Measurements from ENCODE around the gene PTGIS.
A peak's percentile ranks its signal among the peaks of the same experiment; 100 is the strongest.

PTGIS gene

DNA sequence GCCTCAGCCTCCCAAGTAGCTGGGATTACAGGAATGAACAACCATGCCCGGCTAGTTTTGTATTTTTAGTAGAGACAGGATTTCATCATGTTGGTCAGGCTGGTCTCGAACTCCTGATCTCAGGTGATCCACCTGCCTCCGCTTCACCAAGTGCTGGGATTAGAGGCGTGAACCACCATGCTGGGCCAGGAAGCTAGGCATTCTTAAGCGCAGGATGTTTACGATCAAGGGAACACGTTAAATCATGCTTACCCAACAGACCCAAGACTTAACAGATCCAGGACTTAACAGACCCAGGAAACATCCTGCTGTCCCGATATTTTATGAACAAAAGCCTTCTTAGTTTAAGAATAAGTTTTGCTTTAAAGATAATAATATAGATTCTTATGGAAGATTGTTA is 9.1 kb downstream of the PTGIS start:
- DNase-seq: no peak

DNA sequence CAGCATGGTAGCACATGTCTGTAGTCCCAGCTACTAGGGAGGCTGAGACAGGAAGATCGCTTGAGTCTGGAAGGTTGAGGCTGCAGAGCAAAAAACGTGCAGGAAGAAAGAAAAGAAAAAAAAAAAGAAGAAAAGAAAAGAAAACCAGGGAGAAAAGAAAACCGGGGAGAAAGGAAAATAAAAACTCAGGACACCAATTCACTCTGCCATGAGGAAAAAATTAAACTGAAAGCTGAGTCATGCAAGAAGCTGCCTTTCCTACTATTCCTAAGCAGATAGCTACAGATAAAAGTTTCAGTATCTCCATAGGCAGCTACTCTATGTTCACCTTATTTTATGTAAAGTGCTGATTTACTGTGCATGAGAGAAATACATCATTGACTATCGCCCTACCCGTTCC is 10.5 kb downstream of the PTGIS start:
- no peak for DNase-seq

DNA sequence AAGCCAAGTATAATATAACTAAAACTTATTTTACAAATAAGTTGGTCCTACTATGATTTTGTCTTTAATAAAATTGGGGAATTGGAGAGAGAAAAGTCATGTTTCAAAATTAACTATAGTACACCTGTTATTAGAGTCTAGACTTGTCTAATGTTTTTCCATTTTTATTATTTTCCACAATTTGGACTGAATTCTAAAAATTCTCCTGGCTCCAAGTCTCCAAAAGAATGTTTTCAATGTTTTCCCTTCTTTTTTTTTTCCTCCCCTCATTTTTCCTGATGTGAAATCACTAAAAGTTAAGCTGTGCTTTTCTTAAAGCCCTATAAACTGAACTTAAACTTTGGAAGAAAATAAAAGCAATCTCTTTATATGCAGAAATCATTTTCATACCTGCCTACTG is 11.3 kb downstream of the PTGIS start:
- no peak for DNase-seq

DNA sequence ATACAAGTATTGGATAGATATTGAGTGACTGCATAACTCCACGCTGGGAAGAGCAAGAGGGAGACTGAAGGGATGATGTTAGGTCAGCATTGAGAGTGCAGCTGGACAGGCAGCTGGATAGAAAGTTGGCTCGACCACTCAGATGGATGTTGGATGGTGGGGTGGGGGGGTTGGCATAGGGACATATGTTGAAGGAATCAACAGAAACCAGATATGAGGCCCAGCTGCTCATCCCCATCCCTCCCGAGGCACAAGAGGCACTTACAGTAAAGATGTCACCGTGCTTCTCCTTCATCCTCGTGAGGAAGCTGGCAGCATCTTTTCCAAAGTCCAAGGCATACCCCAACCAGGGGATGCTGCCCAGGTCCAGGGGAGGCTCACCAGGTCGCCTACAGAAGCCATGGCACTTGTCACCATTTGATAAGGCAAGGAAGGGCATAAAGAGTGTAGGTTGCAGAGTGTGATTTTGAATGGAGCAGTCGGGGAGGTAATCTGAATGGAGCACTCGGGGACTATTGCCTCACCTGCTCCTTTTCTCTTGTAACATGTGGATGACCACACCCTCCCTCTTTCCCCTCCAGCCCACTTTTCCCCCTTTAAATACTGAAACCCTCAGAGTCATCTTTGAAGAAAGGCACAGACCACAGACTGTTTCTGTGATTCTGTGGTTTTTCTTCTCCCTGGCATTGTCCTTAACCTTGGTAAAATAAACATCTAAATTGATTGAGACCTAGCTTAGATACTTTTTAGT is 18.0 kb downstream of the PTGIS start:
- no peak for DNase-seq

DNA sequence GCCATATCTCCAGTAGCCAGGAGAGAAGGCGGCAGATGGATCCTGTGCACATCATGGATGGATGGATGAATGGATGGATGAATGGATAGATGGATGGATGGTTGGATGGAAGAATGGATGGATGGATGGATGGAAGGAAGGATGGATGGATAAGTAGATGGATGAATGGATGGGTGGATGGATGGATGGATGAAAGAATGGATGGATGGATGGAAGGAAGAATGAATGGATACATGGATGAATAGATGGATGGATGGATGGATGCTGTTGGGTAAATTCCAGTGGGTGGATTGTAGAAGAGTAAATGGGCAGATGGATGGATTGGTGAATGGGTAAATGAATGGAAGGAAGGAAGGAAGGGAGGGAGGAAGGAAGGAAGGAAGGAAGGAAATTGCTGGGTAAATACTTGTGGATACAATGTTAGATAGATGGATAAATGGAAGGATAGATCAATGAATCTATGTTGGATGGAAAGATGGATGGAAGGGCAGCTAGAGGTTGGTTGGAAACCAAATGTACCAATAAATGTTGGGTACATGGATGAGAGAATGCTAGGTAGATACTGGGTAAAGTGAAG is 19.5 kb downstream of the PTGIS start:
- no peak for DNase-seq

DNA sequence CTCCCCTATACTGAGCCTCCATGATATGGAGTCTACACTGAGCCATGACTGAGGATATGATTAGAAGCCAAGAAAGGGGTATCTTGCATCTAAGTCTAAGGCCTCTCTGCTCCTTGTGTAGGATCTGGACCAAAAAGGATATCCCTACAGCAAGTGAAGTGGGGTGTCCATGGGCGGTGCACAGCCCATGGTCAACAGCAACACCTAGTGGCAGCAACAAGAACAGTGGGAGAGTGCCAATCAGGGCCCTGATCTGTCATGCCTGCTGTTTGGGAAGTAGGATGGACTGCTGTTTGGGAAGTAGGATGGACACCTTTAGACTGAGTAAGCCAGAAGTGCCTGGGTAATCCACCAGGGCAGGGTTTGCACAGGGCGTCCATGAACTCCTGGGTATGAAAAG is 22.4 kb downstream of the PTGIS start:
- DNase-seq: peak; percentile 11

DNA sequence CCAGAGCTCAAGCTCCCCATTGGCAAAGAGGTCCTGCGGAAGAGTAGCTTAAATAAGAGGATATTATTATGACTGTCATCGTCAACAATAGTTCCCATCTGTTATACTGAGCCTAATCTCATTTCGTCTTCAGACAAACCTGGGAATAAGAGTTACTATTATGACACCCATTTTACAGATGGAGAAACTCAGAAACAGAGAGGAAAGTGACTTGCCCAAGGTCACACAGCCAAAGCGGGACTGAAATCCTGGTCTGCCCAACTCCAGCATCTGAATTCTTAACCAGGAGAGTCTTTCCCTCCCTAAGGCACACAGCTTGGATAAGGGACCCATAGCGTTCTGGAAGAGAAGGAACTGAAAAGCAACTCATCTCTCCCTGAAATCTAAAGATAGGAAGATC is 23.4 kb downstream of the PTGIS start:
- DNase-seq: no peak

DNA sequence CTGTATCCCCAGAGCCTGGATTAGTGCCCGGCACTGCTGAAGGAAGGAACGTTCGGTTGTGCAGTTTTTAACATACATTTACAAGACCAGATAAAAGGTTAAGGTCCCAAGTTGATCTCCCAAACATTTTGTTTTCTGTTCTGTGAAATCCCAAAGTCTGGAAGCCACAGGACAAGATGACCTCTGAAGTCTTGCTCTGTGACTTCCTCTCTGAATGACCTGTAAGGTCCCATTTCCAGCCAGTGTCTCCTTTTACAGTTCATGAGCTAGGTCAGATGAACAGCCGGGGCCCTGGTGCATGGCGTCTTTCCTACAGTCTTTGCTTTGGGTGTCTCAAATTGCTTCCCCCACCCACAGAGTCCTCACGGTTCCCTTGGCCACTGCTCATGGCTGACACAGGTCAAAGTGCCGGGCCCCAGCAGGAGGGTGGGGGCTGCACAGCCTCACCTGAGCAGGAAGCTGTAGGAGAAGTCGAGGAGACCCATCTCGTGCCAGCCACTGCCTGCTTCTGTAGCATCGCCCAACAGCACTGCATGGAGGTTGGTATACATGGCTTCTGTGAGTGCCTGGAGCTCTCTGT is 24.0 kb downstream of the PTGIS start:
- DNase-seq: no peak

DNA sequence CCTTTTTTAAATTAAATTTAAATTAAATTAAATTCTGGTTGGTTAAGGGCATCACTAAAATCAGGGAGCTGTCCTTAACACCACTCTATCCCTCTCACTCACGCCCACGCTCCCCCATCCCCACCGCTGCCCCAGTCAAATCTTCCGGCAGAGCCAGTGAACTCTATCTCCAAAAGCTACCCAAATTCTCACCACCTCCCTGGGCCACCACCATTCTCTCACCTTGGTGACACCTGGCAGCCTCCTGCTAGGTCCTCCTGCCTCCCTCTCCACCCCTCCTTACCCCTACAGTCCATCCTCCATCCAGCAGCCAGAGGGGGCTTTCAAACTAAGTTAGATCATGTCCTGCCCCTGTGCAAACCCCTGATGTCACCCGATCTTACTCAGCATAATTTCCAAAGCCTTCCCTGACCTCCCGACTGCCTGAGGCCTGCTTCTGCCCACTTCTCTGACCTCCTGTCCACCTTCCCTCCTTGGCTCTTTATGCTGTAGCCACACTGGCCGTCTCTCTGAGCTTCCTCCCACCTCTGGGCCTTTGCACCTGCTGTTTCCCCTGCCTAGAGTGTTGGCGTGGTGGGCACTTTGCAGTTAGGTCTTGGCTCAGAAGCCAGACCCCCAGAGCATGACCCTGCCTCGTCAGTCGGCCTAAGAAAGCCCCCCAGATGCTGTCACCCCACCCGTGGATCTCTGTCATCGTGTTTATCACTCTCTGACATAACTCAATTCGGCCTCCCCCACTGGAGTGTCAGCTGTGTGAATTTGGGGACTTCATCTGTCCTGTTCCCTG is 24.7 kb downstream of the PTGIS start:
- DNase-seq: no peak

DNA sequence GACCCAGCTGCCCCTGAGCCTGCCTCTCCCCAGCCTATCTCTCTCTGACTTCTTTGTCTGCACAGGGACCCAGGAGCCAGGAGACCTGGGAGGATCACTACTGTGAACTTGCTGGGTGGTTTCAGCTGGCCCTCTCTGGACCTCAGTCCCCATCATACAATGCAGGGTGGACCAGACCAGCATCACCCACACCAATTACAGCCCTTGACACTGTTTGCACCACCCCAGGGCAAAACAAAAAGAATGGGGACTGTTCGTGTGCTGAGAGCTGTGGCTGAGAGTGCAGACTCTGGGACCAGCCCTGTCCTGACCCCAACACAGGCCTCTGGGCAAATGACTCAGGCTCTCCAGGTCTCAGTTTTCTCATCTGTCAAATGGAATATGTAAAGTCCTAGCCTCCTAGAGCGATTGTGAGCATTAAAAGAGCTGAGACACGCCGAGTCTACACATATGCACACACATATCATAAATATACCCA is 25.4 kb downstream of the PTGIS start:
- DNase-seq: no peak

DNA sequence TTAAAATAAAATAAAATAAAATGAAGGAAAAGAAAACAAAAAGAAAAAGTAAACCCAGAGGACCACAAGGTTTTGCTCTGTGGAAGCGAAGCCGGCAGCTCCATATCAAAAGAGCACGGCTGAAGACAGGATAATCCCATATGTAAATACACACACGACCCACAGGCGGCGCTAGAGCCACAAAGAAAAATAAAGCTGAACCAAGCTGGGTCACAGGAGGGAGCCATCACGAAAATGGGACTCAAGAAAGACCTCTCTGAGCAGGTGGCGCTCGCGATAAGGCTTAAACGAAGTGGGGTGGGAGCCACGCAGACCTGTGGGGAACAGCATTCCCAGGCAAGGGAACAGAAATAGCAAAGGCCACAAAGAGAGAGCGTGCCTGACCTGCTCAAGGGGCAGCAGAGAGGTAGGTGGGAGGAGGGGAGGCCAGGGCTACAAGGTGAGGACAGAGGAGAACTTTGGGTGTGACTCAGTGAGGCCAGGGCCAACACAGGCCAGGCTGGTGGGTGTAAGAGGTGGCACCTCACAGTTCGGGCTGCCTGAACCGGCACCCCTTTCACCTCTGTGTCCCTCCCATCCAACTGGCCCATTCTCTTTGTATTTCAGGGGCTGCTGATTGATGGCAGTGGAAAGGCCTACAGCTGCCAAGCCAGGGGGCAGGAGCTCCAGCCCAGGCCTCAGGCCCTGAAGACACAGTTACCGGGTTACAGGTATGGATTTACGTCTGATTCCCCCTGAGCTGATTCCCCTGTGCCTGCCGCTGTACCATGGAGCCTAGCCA is 26.0 kb downstream of the PTGIS start:
- peak; percentile 87 for DNase-seq

DNA sequence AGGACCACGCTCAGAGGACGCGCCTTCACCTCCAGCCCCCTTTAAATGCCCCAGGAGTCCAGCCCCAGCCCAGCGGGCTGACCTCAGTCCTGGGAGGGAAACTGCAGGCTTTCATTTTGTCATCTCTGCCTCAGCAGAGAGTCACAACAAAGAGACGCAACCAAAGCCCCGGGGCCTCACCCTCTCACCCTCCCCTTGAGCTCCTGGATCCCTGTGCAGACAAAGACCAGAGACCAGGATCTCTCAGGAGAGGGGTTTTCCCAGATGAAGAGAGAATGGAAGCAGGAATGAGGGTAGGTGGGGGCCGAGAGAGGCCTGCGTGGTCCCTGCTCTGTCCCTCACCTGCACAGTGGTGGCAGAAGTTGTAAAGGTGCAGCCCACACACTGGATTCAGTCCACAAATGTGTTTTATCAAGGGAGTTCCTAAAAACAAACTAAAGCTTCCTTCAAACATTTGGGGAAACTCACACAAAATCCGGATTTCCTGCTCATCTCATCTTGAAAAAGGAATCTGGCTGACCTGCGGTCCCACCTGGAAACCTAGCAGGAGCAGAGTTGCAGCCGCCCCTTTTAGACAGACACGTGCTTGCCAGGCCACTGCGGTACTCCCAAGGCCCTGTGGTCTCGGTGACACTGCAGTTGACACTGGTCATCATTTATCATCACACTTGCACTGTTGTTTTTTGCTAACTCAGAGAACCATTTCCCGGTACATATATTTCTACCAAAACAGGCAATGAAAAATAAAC is 27.1 kb downstream of the PTGIS start:
- no peak for DNase-seq

DNA sequence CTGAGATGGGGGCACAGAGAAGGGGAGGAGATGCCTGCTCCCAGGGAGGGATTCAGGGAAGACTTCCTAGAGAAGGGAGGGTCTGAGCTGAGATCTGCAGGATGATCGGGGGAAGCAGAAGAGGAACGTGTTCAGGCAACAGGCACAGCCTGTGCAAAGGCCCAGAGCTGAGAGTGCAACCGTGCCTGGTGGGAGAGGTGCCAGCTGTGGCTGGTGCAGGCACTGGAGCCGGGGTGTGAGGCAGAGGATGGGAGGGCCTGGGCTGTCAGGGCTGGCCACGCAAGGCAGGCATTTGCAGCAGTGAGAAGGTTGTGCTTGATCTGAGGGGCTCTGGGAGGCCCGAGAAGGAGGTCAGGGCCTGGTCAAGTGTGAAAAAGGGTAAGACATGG is 27.7 kb downstream of the PTGIS start:
- DNase-seq: no peak

DNA sequence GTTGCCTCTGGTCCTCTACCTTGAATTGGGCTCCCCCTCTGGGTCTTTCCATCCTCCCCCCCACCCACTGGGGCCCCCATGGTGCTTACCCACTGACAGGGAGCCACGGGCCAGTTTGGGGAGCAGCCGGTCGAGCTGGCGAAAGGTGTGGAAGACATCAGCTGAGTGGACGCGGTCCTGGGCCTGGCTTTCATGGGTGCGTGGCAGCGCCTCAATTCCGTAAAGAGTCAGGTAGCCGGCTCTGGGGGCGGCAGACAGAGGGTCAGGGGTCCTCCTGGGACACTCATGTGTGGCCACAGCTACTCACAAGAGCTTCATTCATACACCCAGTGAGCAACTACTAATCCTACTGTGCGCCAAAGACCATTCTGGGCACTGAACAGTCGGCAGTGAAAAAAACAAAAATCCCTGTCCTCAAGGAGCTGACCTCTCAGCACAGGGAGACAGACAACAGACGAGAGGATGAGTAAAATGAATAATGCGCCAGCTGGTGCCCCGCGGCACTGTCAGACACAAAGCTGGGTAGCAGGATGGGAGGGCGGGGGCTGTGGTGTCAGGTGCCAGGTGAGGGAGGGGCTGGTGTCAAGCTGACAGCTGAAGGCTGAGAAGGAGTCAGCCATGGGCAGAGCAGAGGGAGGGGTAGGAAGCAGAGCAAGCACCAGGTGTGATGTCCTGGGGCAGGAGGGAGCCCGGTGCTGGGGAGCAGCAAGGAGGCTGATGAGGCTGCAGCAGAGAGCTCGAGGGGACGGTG is 28.3 kb downstream of the PTGIS start:
- DNase-seq: no peak

DNA sequence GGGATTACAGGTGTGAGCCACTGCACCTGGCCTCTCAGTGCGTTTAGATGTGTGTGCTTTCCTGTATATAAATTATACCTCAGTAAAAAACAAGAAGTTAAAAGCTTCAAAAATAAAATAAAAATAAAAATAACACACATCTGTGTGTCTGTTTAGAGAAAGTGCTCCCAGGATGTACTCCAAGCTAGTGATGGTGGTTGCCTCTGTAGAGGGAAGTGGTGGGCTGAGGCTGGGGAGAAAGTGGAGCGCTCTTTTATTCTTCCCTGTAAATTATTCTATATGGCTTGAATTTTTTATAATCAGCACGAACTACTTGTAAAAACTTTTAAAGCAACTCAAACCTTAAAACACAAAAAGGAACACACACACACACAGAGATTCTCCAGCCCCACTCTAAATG is 29.0 kb downstream of the PTGIS start:
- no peak for DNase-seq

DNA sequence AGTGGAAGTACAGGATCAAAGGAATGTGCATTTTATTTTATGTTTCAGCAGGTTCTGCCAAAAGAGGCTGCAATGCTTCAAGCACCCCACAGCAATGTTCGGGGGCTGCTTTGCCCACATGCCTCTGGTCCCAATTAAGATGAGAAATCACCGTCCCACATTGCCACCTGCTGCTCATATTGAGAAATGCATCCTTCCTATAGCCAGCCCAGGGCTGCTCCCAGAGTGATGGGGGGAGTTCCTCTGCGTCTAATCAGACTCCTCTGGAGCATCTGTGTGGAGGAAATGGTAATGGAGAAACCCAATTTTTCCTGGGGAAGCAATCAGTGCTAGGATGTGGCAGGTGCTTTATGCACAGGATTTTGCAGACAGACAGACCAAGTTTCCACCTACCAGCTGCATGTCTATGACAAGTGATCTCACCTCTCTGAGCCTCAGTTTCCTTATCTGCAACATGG is 33.7 kb downstream of the PTGIS start:
- DNase-seq: peak; percentile 82

DNA sequence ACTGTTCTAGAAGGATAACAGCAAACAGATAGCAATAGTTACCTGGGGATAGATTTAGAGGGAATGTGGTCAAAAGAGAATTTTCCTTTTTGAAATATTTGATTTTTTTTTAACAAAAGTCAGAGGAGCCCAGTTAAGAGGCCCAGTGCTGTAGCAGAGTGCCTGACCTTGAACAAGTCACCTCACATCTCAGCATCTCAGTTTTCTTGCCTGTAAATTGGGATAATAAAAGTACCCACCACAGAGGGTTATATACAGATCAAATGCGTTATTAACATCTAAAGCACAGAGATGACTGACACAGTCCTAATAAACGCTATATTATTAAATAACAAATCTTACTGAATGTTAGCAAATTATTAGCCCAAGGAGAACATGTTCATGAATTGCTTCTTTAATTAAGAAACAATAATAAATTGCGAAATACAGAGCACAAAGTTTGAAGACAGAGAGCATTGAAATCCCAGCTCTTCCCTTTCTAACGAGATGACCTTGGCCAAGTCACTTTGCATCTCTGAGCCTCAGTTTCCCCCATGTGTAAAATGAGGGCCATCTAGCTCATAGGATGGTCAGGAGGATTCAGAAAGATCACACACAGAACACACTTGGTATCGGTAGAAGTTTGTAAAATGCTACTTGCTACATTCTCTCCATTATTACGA is 35.5 kb downstream of the PTGIS start:
- no peak for DNase-seq

DNA sequence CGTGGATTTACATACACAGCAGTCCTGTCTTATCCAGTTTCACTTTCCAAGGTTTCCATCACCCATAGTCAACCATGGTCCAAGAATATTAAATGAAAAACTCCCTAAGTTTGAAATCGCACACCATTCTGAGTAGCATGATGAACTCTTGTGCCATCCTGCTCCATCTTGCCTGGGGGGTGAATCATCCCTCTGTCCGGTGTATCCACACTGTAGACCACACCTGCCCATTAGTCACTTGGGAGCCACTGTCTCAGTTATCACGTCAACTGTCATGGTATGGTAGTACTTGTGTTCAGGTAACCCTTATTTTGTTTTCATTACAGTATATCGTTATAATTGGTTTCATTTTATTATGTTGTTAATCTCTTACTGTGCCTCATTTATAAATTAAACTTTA is 38.5 kb downstream of the PTGIS start:
- no peak for DNase-seq

DNA sequence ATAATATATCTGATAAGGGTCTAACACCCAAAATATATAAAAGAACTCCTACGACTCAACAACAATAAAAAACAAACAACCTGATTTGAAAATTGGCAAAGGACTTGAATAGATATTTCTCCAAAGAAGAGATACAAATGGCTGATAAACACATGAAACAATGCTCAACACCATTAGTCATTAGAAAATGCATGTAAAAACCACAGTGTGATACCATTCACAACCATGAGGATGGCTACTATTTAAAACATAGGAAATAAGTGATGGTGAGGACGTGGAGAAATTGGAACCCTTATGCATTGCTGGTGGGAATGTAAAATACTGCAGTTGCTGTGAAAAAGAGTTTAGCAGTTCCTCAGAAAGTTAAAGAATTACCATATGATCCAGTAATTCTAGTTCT is 41.4 kb downstream of the PTGIS start:
- DNase-seq: no peak

DNA sequence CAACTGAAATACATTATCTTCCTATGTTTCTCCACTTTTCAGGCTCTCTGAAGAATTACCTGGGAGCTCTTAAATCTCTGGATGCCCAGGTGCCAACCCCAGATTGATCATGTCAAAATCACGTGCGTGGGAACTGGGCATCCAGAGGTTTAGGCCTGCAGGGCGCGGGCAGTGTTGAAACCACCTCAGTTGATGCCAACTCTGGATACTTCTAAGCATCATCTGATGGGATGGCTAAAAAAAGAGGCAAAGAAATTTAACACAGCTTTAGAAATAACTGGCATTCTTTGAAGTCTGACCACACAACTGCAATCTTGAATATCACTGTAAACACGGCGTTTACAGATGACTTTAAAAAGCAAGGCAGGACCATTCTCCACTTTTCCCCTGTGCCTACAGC is 41.9 kb downstream of the PTGIS start:
- no peak for DNase-seq
